Breast epithelium (tissue), 3 donors: ENCODE measurements around the gene CHURC1.

Experiments
- POLR2A ChIP-seq: fragments of 450-650 bp; IDR thresholded peaks from one replicate; pipeline ENCODE4 v1.6.1; 2016; ENCODE audit warnings: antibody characterized with exemption, mild to moderate bottlenecking, moderate library complexity
- POLR2AphosphoS5 ChIP-seq, 3 donors: sonication (generic); formaldehyde crosslinking; IDR thresholded peaks; one replicate each; pipeline ENCODE4 v1.6.1; 2017; ENCODE audit warnings: antibody characterized with exemption in 3 of 3
- TF ChIP-seq, protein P1 (sequence below), 3 donors: fragments of 450-650 bp; IDR thresholded peaks; one replicate each; pipeline ENCODE4 v1.5.1; 2016 to 2017; ENCODE audit warnings: antibody characterized with exemption in 3 of 3, mild to moderate bottlenecking in 3 of 3, moderate library complexity in 3 of 3

- no peak for TF ChIP-seq POLR2AphosphoS5 (IDR thresholded peaks at IDR 0.05)
- TF ChIP-seq, protein P1, sequence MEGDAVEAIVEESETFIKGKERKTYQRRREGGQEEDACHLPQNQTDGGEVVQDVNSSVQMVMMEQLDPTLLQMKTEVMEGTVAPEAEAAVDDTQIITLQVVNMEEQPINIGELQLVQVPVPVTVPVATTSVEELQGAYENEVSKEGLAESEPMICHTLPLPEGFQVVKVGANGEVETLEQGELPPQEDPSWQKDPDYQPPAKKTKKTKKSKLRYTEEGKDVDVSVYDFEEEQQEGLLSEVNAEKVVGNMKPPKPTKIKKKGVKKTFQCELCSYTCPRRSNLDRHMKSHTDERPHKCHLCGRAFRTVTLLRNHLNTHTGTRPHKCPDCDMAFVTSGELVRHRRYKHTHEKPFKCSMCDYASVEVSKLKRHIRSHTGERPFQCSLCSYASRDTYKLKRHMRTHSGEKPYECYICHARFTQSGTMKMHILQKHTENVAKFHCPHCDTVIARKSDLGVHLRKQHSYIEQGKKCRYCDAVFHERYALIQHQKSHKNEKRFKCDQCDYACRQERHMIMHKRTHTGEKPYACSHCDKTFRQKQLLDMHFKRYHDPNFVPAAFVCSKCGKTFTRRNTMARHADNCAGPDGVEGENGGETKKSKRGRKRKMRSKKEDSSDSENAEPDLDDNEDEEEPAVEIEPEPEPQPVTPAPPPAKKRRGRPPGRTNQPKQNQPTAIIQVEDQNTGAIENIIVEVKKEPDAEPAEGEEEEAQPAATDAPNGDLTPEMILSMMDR (IDR thresholded peaks at IDR 0.05), result no peak
- TF ChIP-seq POLR2A, result no peak
These were observed 32.2 kb downstream of the CHURC1 start for GRCh38 chr14:64946310-64947045.
